ENCODE results near the gene MUC4. TPM values are rescaled to one million over a fixed set of nuclear protein-coding genes. Genes with fewer than 3 reads are reported as not detected.
"Not testable (repeated sequence)": the region's sequence is repeated elsewhere in the genome, so short reads cannot be mapped to it uniquely, and the experiment has no call there.

MUC4 gene
- polyA plus RNA-seq, 4 donors: under 0.01 to 5.5 (median 2.1) TPM

- DNase-seq: no peak
- FAIRE-seq: no peak
- 81 to 85% (median 84%) methylated on average over 14 of the region's 14 CpGs for WGBS, 3 donors
- Histone ChIP-seq H3K4me1 (ENCODE audit: control insufficient read depth in 3 of 3, insufficient read depth in 2 of 3, low read depth in 1 of 3, low read length in 2 of 3) (peaks cover 0 to 4% (median 0%) of the 10 kb centered on the region in 3 donors), H3K27me3 (ENCODE audit: control insufficient read depth in 3 of 3, insufficient read depth in 3 of 3, low read length in 3 of 3) (peaks cover 0 to 11% (median 0%) of the 10 kb centered on the region in 3 donors), H3K27ac (ENCODE audit: low read depth in 1 of 3, low read length in 2 of 3) (no peak overlapping the region), H3K9me3 (ENCODE audit: control insufficient read depth in 2 of 2, insufficient read depth in 1 of 2, low read depth in 1 of 2, low read length in 1 of 2) (no peaks in the 10 kb centered on the region), H3K4me3 (ENCODE audit: low read depth in 1 of 3, low read length in 3 of 3) (no peak overlapping the region), H3K36me3 (ENCODE audit: control insufficient read depth in 3 of 3, insufficient read depth in 2 of 3, low read depth in 1 of 3, low read length in 3 of 3) (peaks cover 0 to 3% (median 0%) of the 10 kb centered on the region in 3 donors)
These were observed 58.1 kb downstream of the MUC4 start for GRCh38 chr3:195753581-195753980.

- no peak overlapping the region for H3K4me3 ChIP-seq (ENCODE audit: low read depth in 1 of 3, low read length in 3 of 3)
- H3K9me3 ChIP-seq (ENCODE audit: control insufficient read depth in 2 of 2, insufficient read depth in 1 of 2, low read depth in 1 of 2, low read length in 1 of 2): no peaks in the 10 kb centered on the region
- no peak overlapping the region for H3K27ac ChIP-seq (ENCODE audit: low read depth in 1 of 3, low read length in 2 of 3)
- H3K27me3 ChIP-seq (ENCODE audit: control insufficient read depth in 3 of 3, insufficient read depth in 3 of 3, low read length in 3 of 3): peaks cover 0 to 8% (median 0%) of the 10 kb centered on the region in 3 donors
- 79 to 82% (median 81%) methylated on average over 24 to 26 of the region's 26 CpGs for WGBS, 3 donors
- DNase-seq (no peak), FAIRE-seq (no peak)
- peaks cover 0 to 4% (median 0%) of the 10 kb centered on the region in 3 donors for H3K36me3 ChIP-seq (ENCODE audit: control insufficient read depth in 3 of 3, insufficient read depth in 2 of 3, low read depth in 1 of 3, low read length in 3 of 3)
- peaks cover 0 to 6% (median 0%) of the 10 kb centered on the region in 3 donors for H3K4me1 ChIP-seq (ENCODE audit: control insufficient read depth in 3 of 3, insufficient read depth in 2 of 3, low read depth in 1 of 3, low read length in 2 of 3)
These were observed 59.0 kb downstream of the MUC4 start for GRCh38 chr3:195752546-195753331.

- no peak overlapping the region for H3K4me3 ChIP-seq (ENCODE audit: low read depth in 1 of 3, low read length in 3 of 3)
- FAIRE-seq (no peak), DNase-seq (no peak)
- H3K36me3 ChIP-seq (ENCODE audit: control insufficient read depth in 3 of 3, insufficient read depth in 2 of 3, low read depth in 1 of 3, low read length in 3 of 3): peaks cover 0 to 8% (median 0%) of the 10 kb centered on the region in 3 donors
- H3K9me3 ChIP-seq (ENCODE audit: control insufficient read depth in 2 of 2, insufficient read depth in 1 of 2, low read depth in 1 of 2, low read length in 1 of 2): no peaks in the 10 kb centered on the region
- H3K4me1 ChIP-seq (ENCODE audit: control insufficient read depth in 3 of 3, insufficient read depth in 2 of 3, low read depth in 1 of 3, low read length in 2 of 3): peaks cover 0 to 6% (median 0%) of the 10 kb centered on the region in 3 donors
- no peak overlapping the region for H3K27ac ChIP-seq (ENCODE audit: low read depth in 1 of 3, low read length in 2 of 3)
- peaks cover 0 to 8% (median 0%) of the 10 kb centered on the region in 3 donors for H3K27me3 ChIP-seq (ENCODE audit: control insufficient read depth in 3 of 3, insufficient read depth in 3 of 3, low read length in 3 of 3)
- WGBS, 3 donors: 90 to 92% (median 91%) methylated on average over 13 of the region's 13 CpGs
These were observed 59.7 kb downstream of the MUC4 start for GRCh38 chr3:195752066-195752465.

DNA sequence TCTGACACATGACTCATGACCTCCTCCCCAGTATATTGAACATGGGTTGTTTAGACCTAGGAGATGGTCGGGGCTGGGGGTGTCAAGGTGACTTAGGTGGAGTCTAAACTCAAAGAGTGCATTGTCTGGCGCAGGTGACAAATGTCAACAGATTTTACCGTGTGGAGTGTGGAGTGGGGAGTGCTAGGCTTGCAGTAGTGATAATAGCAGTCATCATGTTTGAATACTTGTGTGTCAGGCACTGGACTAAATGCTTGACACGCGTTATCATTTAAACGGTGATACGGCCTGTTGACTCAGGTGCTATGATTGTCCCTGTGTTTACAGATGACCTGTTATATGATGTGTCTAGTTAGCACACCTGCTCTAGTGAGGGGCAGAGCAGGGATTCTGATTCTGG, 60.2 kb downstream of the MUC4 start:
- no peak overlapping the region for H3K27ac ChIP-seq (ENCODE audit: low read depth in 1 of 3, low read length in 2 of 3)
- DNase-seq: peak in 1 of 2 donors; percentile 43
- H3K36me3 ChIP-seq (ENCODE audit: control insufficient read depth in 3 of 3, insufficient read depth in 2 of 3, low read depth in 1 of 3, low read length in 3 of 3): peaks cover 0 to 13% (median 0%) of the 10 kb centered on the region in 3 donors
- WGBS, 3 donors: 26 to 66% (median 43%) methylated on average over 7 of the region's 7 CpGs
- H3K27me3 ChIP-seq (ENCODE audit: control insufficient read depth in 3 of 3, insufficient read depth in 3 of 3, low read length in 3 of 3): peaks cover 0 to 5% (median 0%) of the 10 kb centered on the region in 3 donors
- H3K4me3 ChIP-seq (ENCODE audit: low read depth in 1 of 3, low read length in 3 of 3): no peak overlapping the region
- no peak for FAIRE-seq
- H3K4me1 ChIP-seq (ENCODE audit: control insufficient read depth in 3 of 3, insufficient read depth in 2 of 3, low read depth in 1 of 3, low read length in 2 of 3): peaks cover 0 to 6% (median 0%) of the 10 kb centered on the region in 3 donors
- no peaks in the 10 kb centered on the region for H3K9me3 ChIP-seq (ENCODE audit: control insufficient read depth in 2 of 2, insufficient read depth in 1 of 2, low read depth in 1 of 2, low read length in 1 of 2)

- FAIRE-seq: no peak
These were observed 60.8 kb downstream of the MUC4 start for GRCh38 chr3:195750797-195751520.

GRCh38 chr3:195749101-195749500, 62.6 kb downstream of the MUC4 start:
- WGBS, 3 donors: 77 to 82% (median 77%) methylated on average over 5 of the region's 5 CpGs
- not testable (repeated sequence) for H3K4me3 ChIP-seq (ENCODE audit: low read depth in 1 of 3, low read length in 3 of 3); FAIRE-seq

More at GRCh38 chr3:195750797-195751520, 60.8 kb downstream of the MUC4 start:
- no peak for DNase-seq
- 86 to 90% (median 90%) methylated on average over 28 to 30 of the region's 30 CpGs for WGBS, 3 donors
- H3K4me3 ChIP-seq (ENCODE audit: low read depth in 1 of 3, low read length in 3 of 3): no peak overlapping the region
- H3K4me1 ChIP-seq (ENCODE audit: control insufficient read depth in 3 of 3, insufficient read depth in 2 of 3, low read depth in 1 of 3, low read length in 2 of 3): peaks cover 0 to 6% (median 0%) of the 10 kb centered on the region in 3 donors
- H3K27ac ChIP-seq (ENCODE audit: low read depth in 1 of 3, low read length in 2 of 3): no peak overlapping the region
- no peaks in the 10 kb centered on the region for H3K9me3 ChIP-seq (ENCODE audit: control insufficient read depth in 2 of 2, insufficient read depth in 1 of 2, low read depth in 1 of 2, low read length in 1 of 2)
- H3K36me3 ChIP-seq (ENCODE audit: control insufficient read depth in 3 of 3, insufficient read depth in 2 of 3, low read depth in 1 of 3, low read length in 3 of 3): peaks cover 0 to 19% (median 0%) of the 10 kb centered on the region in 3 donors
- peaks cover 0 to 5% (median 0%) of the 10 kb centered on the region in 3 donors for H3K27me3 ChIP-seq (ENCODE audit: control insufficient read depth in 3 of 3, insufficient read depth in 3 of 3, low read length in 3 of 3)

GRCh38 chr3:195748661-195749060, 63.1 kb downstream of the MUC4 start:
- no peak for DNase-seq
- Histone ChIP-seq H3K4me3 (ENCODE audit: low read depth in 1 of 3, low read length in 3 of 3) (no peak overlapping the region), H3K27me3 (ENCODE audit: control insufficient read depth in 3 of 3, insufficient read depth in 3 of 3, low read length in 3 of 3) (peaks cover 0 to 5% (median 0%) of the 10 kb centered on the region in 3 donors), H3K4me1 (ENCODE audit: control insufficient read depth in 3 of 3, insufficient read depth in 2 of 3, low read depth in 1 of 3, low read length in 2 of 3) (peaks cover 0 to 6% (median 0%) of the 10 kb centered on the region in 3 donors), H3K9me3 (ENCODE audit: control insufficient read depth in 2 of 2, insufficient read depth in 1 of 2, low read depth in 1 of 2, low read length in 1 of 2) (no peaks in the 10 kb centered on the region), H3K27ac (ENCODE audit: low read depth in 1 of 3, low read length in 2 of 3) (no peak overlapping the region), H3K36me3 (ENCODE audit: control insufficient read depth in 3 of 3, insufficient read depth in 2 of 3, low read depth in 1 of 3, low read length in 3 of 3) (peaks cover 0 to 19% (median 0%) of the 10 kb centered on the region in 3 donors)
- WGBS, 3 donors: 97% methylated on average over 11 of the region's 11 CpGs
- no peak for FAIRE-seq

More at GRCh38 chr3:195749101-195749500, 62.6 kb downstream of the MUC4 start:
- peaks cover 0 to 19% (median 0%) of the 10 kb centered on the region in 3 donors for H3K36me3 ChIP-seq (ENCODE audit: control insufficient read depth in 3 of 3, insufficient read depth in 2 of 3, low read depth in 1 of 3, low read length in 3 of 3)
- H3K27ac ChIP-seq (ENCODE audit: low read depth in 1 of 3, low read length in 2 of 3); H3K4me1 ChIP-seq (ENCODE audit: control insufficient read depth in 3 of 3, insufficient read depth in 2 of 3, low read depth in 1 of 3, low read length in 2 of 3); DNase-seq; H3K9me3 ChIP-seq (ENCODE audit: control insufficient read depth in 2 of 2, insufficient read depth in 1 of 2, low read depth in 1 of 2, low read length in 1 of 2); H3K27me3 ChIP-seq (ENCODE audit: control insufficient read depth in 3 of 3, insufficient read depth in 3 of 3, low read length in 3 of 3): not testable (repeated sequence)

GRCh38 chr3:195746751-195747150, 65.0 kb downstream of the MUC4 start:
- Histone ChIP-seq H3K9me3 (ENCODE audit: control insufficient read depth in 2 of 2, insufficient read depth in 1 of 2, low read depth in 1 of 2, low read length in 1 of 2) (no peaks in the 10 kb centered on the region), H3K27ac (ENCODE audit: low read depth in 1 of 3, low read length in 2 of 3) (no peak overlapping the region), H3K36me3 (ENCODE audit: control insufficient read depth in 3 of 3, insufficient read depth in 2 of 3, low read depth in 1 of 3, low read length in 3 of 3) (peaks cover 0 to 19% (median 0%) of the 10 kb centered on the region in 3 donors), H3K4me1 (ENCODE audit: control insufficient read depth in 3 of 3, insufficient read depth in 2 of 3, low read depth in 1 of 3, low read length in 2 of 3) (peaks cover 0 to 6% (median 0%) of the 10 kb centered on the region in 3 donors), H3K27me3 (ENCODE audit: control insufficient read depth in 3 of 3, insufficient read depth in 3 of 3, low read length in 3 of 3) (peaks cover 0 to 5% (median 0%) of the 10 kb centered on the region in 3 donors), H3K4me3 (ENCODE audit: low read depth in 1 of 3, low read length in 3 of 3) (no peak overlapping the region)
- WGBS, 3 donors: 85 to 88% (median 87%) methylated on average over 9 of the region's 9 CpGs
- FAIRE-seq: no peak
- no peak for DNase-seq

All from small intestine (tissue), 7 donors.